B cell (primary cell): ENCODE results near the gene TNFRSF1A. TPM values are rescaled to one million over a fixed set of nuclear protein-coding genes. Genes with fewer than 3 reads are reported as not detected.

ENCODE experiments used
- ATAC-seq: fragments of 200-7000 bp; cut with Tn5 transposase; one replicate; pipeline ENCODE4 v1.10.0; 2021; ENCODE audit warnings: low read depth, mild to moderate bottlenecking, moderate number of reproducible peaks, moderate library complexity
- CTCF ChIA-PET: fragments of 350-600 bp; sonication (Branson Sonifier 250); formaldehyde crosslinking; loops from one replicate; lab custom pipeline; 2021; ENCODE audit warnings: antibody characterized with exemption, inconsistent platforms; lab: Charles Lee
- POLR2A ChIA-PET: fragments of 350-600 bp; sonication (Branson Sonifier 250); formaldehyde crosslinking; loops from one replicate; lab custom pipeline; 2021; ENCODE audit warnings: antibody characterized with exemption; lab: Charles Lee
- DNase-seq: peaks from one replicate; pipeline ENCODE4 v3.0.0; 2013
- H2AFZ ChIP-seq: 2 replicates; pipeline ENCODE4 v1.6.1; 2012; ENCODE audit warnings: mild to moderate bottlenecking, low read depth, low read length; ENCODE audit not compliant: insufficient read depth, poor library complexity, severe bottlenecking
- H3K27ac ChIP-seq, 2 donors: 1 replicate in 1 of 2; 2 replicates in 1 of 2; pipeline ENCODE4 v1.5.1; 2012 to 2013; ENCODE audit warnings: low read length in 2 of 2, mild to moderate bottlenecking in 2 of 2, moderate library complexity in 1 of 2
- H3K27me3 ChIP-seq, 4 experiments: fragments of 200-600 bp in 1 of 4; sonication (generic) in 1 of 4; replicated peaks in 1 of 4; 1 replicate in 2 of 4; 2 replicates in 2 of 4; pipeline versions ENCODE4 v1.6.1 to v1.7.0; 2013 to 2016; ENCODE audit warnings: low read length in 3 of 4, mild to moderate bottlenecking in 2 of 4, mixed read lengths in 1 of 4, moderate library complexity in 1 of 4; ENCODE audit not compliant: insufficient read depth in 4 of 4, control insufficient read depth in 3 of 4; ENCODE audit errors: control extremely low read depth in 1 of 4
- H3K36me3 ChIP-seq, 2 experiments: replicated peaks in 1 of 2; 1 replicate in 1 of 2; 2 replicates in 1 of 2; pipeline versions ENCODE4 v1.6.1 to v1.7.1; 2013; ENCODE audit warnings: low read length in 1 of 2; ENCODE audit not compliant: insufficient read depth in 2 of 2, control insufficient read depth in 1 of 2; ENCODE audit errors: control extremely low read depth in 1 of 2, extremely low read depth in 1 of 2
- H3K4me1 ChIP-seq, 2 donors: fragments of 200-600 bp in 1 of 2; sonication (generic) in 1 of 2; 1 replicate in 1 of 2; 2 replicates in 1 of 2; pipeline versions ENCODE4 v1.5.1 to v1.6.1; 2013 to 2017; ENCODE audit warnings: low read length in 2 of 2; ENCODE audit not compliant: control insufficient read depth in 2 of 2, insufficient read depth in 2 of 2
- H3K4me2 ChIP-seq: replicated peaks from 2 replicates; pipeline ENCODE3; 2012; ENCODE audit warnings: mild to moderate bottlenecking, low read depth, low read length; ENCODE audit not compliant: poor library complexity, severe bottlenecking
- H3K4me3 ChIP-seq, 5 experiments: fragments of 200-600 bp in 1 of 5; sonication (generic) in 1 of 5; 1 replicate in 3 of 5; 2 replicates in 2 of 5; pipeline versions ENCODE4 v1.5.1 to v1.7.0; 2011 to 2016; ENCODE audit warnings: low read length in 4 of 5, mild to moderate bottlenecking in 4 of 5, low read depth in 2 of 5, control low read depth in 1 of 5, moderate library complexity in 1 of 5; ENCODE audit not compliant: insufficient read depth in 1 of 5; ENCODE audit errors: control extremely low read depth in 1 of 5, extremely low read depth in 1 of 5
- H3K79me2 ChIP-seq: fragments of 200-600 bp; sonication (generic); one replicate; pipeline ENCODE4 v1.6.0; 2016; ENCODE audit warnings: low read length; ENCODE audit not compliant: control insufficient read depth, insufficient read depth
- H3K9ac ChIP-seq: fragments of 200-600 bp; sonication (generic); 2 replicates; pipeline ENCODE4 v1.6.1; 2017; ENCODE audit warnings: mild to moderate bottlenecking, low read length, moderate library complexity
- H3K9me3 ChIP-seq, 3 donors: one replicate each; pipeline versions ENCODE4 v1.6.1 to v1.7.1; 2013; ENCODE audit warnings: low read length in 2 of 3; ENCODE audit not compliant: control insufficient read depth in 2 of 3, insufficient read depth in 1 of 3; ENCODE audit errors: control extremely low read depth in 1 of 3
- H4K20me1 ChIP-seq: 2 replicates; pipeline ENCODE4 v1.6.0; 2012; ENCODE audit warnings: mild to moderate bottlenecking, low read length; ENCODE audit not compliant: insufficient read depth, control insufficient read depth, poor library complexity, severe bottlenecking
- H3K27ac Mint-ChIP-seq: one replicate; pipeline ENCODE4 v1.8.0; 2021; ENCODE audit warnings: mixed read lengths
- H3K27me3 Mint-ChIP-seq: one replicate; pipeline ENCODE4 v1.8.0; 2021; ENCODE audit warnings: mixed read lengths
- H3K4me1 Mint-ChIP-seq: one replicate; pipeline ENCODE4 v1.8.0; 2021; ENCODE audit warnings: mixed read lengths
- H3K4me3 Mint-ChIP-seq: one replicate; pipeline ENCODE4 v1.8.0; 2021; ENCODE audit warnings: mixed read lengths
- H3K9me3 Mint-ChIP-seq: one replicate; pipeline ENCODE4 v1.8.0; 2022; ENCODE audit warnings: mixed read lengths; ENCODE audit not compliant: insufficient read depth
- EZH2 ChIP-seq: IDR thresholded peaks from 2 replicates; pipeline ENCODE4 v1.6.1; 2012; ENCODE audit warnings: borderline replicate concordance, low read depth, mild to moderate bottlenecking, moderate library complexity, low read length; ENCODE audit not compliant: insufficient read depth, poor library complexity, severe bottlenecking
- WGBS: methylation state at CpG from one replicate; pipeline ENCODE4 v1.1.5; 2013; ENCODE audit warnings: missing lambda C conversion rate; ENCODE audit not compliant: insufficient coverage; 5-methylcytosine and 5-hydroxymethylcytosine counted together
- intact Hi-C: fragments of 100-400 bp; cut with micrococcal nuclease; formaldehyde crosslinking; loops from one replicate; pipeline ENCODE4 v1.10.0; 2022
- polyA plus RNA-seq: library from polyadenylated mRNA; depleted of rRNA; stranded (reverse); fragments of >200 nt; gene quantifications from 2 replicates; pipeline ENCODE4 v1.2.3, GENCODE V29; 2012
- total RNA-seq, 2 donors: library from RNA; stranded (reverse); fragments of 120-200 nt in 1 of 2; gene quantifications; 1 replicate in 1 of 2; 2 replicates in 1 of 2; pipeline versions ENCODE4 v1.2.3 to v1.2.4, GENCODE V29; 2013 to 2022
- TF ChIP-seq, protein P1 (sequence below): fragments of 200-600 bp; IDR thresholded peaks from one replicate; pipeline ENCODE4 v1.8.0; 2022; ENCODE audit warnings: antibody characterized with exemption, mild to moderate bottlenecking

TNFRSF1A gene
- total and polyA plus RNA-seq, 2 donors (not counting 1 experiment from before 2014, with no cell fraction given), result 0.59 to 1.6 TPM

DNA sequence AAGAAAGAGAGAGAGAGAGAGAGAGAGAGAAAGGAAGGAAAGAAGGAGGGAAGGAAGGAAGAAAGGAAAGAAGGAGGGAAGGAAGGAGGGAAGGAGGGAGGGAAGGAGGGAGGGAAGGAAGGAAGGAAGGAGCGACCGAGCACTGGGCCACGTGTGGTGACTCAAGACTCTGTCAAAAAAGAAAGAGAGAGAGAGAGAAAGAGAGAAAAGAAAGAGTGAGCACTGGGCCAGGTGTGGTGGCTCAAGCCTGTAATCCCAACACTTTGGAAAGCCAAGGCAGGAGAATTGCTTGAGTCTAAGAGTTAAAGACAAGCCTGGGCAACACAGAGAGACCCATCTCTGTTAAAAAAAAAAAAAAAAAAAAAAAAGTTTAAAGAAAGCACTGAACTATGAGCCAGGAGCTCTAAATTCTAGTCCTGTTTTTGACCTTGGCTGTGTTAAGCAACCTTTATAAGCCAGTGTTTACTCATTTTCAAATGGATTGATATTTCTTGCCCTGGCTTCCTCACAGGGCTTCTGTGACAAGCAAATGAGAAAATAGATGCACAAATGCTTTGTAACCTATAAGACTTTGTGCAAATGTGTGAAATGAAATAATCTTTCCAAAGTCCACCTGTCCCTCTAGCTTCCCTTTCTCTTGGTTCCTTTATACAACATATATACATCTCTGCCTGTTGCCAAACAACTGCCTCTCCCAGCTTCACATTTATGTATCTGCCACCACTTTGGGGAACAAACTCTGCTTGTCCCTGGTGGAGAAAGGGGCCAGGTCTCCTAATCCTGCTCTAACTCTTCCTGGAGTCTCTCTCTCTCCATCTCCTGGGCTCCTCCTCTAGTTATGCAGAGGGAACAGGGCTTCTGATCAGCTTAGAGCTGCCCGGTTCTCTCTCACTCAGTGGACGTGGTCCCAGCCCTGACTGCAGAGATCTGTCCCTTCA, 47.5 kb downstream of the TNFRSF1A start:
- no peak overlapping the region for H3K27ac Mint-ChIP-seq
- no peak overlapping the region for H3K4me3 Mint-ChIP-seq
- Histone ChIP-seq H3K4me1 (peaks cover 1 to 2% of the 10 kb centered on the region in 2 donors), H3K9ac (no peak overlapping the region), H3K79me2 (no peaks in the 10 kb centered on the region), H3K27ac (no peak overlapping the region), H2AFZ (no peak overlapping the region), H3K4me3 (no peak overlapping the region), H3K9me3 (peaks cover 0 to 5% (median 0%) of the 10 kb centered on the region in 3 donors), H4K20me1 (no peaks in the 10 kb centered on the region), H3K27me3 (peaks cover 0 to 27% (median 8%) of the 10 kb centered on the region in 4 experiments), H3K4me2 (no peak overlapping the region), H3K36me3 (no peaks in the 10 kb centered on the region)
- POLR2A ChIA-PET, result interaction anchor here (0.6 to 0.7 kb wide), 2 partner anchors 13 to 98 kb away, joined by 4 to 7 read pairs; no protein-coding TSS in a partner anchor
- intact Hi-C loops, result no loop called here
- peaks cover 4% of the 10 kb centered on the region for H3K4me1 Mint-ChIP-seq
- peaks cover 42% of the 10 kb centered on the region for H3K27me3 Mint-ChIP-seq
- TF ChIP-seq EZH2, result no peak
- TF ChIP-seq, protein P1, sequence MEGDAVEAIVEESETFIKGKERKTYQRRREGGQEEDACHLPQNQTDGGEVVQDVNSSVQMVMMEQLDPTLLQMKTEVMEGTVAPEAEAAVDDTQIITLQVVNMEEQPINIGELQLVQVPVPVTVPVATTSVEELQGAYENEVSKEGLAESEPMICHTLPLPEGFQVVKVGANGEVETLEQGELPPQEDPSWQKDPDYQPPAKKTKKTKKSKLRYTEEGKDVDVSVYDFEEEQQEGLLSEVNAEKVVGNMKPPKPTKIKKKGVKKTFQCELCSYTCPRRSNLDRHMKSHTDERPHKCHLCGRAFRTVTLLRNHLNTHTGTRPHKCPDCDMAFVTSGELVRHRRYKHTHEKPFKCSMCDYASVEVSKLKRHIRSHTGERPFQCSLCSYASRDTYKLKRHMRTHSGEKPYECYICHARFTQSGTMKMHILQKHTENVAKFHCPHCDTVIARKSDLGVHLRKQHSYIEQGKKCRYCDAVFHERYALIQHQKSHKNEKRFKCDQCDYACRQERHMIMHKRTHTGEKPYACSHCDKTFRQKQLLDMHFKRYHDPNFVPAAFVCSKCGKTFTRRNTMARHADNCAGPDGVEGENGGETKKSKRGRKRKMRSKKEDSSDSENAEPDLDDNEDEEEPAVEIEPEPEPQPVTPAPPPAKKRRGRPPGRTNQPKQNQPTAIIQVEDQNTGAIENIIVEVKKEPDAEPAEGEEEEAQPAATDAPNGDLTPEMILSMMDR, result no peak
- no peak for DNase-seq
- CTCF ChIA-PET, result interaction anchor here (0.9 to 1.0 kb wide), 2 partner anchors 8 to 12 kb away, joined by 3 read pairs; no protein-coding TSS in a partner anchor
- no peaks in the 10 kb centered on the region for H3K9me3 Mint-ChIP-seq
- 73% methylated on average over 5 of the region's 5 CpGs for WGBS
- no peak for ATAC-seq

DNA sequence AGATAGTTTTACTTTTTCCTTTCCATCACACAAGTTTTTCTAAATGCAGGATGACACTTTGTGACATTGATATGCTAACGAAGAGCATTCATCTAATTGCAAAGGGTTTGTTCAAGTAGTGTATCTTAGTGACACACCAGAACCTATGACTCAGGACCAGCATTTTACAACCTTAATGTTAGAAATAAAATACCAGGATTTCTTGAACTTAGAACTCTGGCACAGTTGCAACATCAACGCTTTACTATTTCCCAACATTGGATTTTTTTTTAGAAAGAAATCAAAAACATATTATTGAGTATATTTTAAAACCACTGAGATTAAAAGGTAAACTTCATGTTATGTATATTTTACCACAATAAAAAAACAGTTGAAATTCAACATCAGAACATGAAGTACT, 49.3 kb downstream of the TNFRSF1A start:
- no CpG with 5 or more reads among the region's 2 CpGs for WGBS

More for the DNA sequence above, 49.3 kb downstream of the TNFRSF1A start:
- Histone ChIP-seq H3K4me3 (no peak overlapping the region), H3K9me3 (no peaks in the 10 kb centered on the region), H3K4me1 (no peaks in the 10 kb centered on the region), H3K4me2 (no peak overlapping the region), H3K79me2 (no peaks in the 10 kb centered on the region), H3K27ac (no peak overlapping the region), H3K9ac (no peak overlapping the region), H4K20me1 (no peaks in the 10 kb centered on the region), H2AFZ (no peak overlapping the region), H3K27me3 (peaks cover 0 to 15% (median 5%) of the 10 kb centered on the region in 4 experiments), H3K36me3 (no peaks in the 10 kb centered on the region)
- H3K27me3 Mint-ChIP-seq, result peaks cover 44% of the 10 kb centered on the region
- DNase-seq (no peak), ATAC-seq (no peak)
- ChIA-PET POLR2A (no interaction called here), CTCF (interaction anchor here (0.7 to 1.1 kb wide), 2 partner anchors 97 to 221 kb away, joined by 3 to 4 read pairs; no protein-coding TSS in a partner anchor)
- TF ChIP-seq, protein P1, result no peak
- no peak for TF ChIP-seq EZH2
- intact Hi-C loops, result no loop called here
- H3K27ac Mint-ChIP-seq, result no peak overlapping the region
- no peaks in the 10 kb centered on the region for H3K4me1 Mint-ChIP-seq
- H3K9me3 Mint-ChIP-seq, result no peaks in the 10 kb centered on the region
- no peak overlapping the region for H3K4me3 Mint-ChIP-seq
